BJ (cell line): Measurements from ENCODE around the gene CEP83. TPM values are rescaled to one million over a fixed set of nuclear protein-coding genes. Genes with fewer than 3 reads are reported as not detected.
A peak's percentile ranks its signal among the peaks of the same experiment; 100 is the strongest.
"Not testable (repeated sequence)": the region's sequence is repeated elsewhere in the genome, so short reads cannot be mapped to it uniquely, and the experiment has no call there.

Experiments used
- CTCF ChIA-PET: fragments of 350-600 bp; formaldehyde crosslinking; extraction: SDS; loops from one replicate; lab custom pipeline; 2021; ENCODE audit warnings: antibody characterized with exemption, inconsistent platforms; lab: Yijun Ruan, JAX
- POLR2A ChIA-PET: fragments of 300-600 bp; sonication (Branson Sonifier 250); formaldehyde crosslinking; extraction: SDS; loops from one replicate; lab custom pipeline; 2021; ENCODE audit warnings: antibody characterized with exemption; lab: Charles Lee
- DNase-seq: peaks from one replicate; pipeline ENCODE4 v3.0.0-alpha.2; 2011; ENCODE audit warnings: low read depth
- H3K27me3 ChIP-seq: 2 replicates; pipeline ENCODE4 v1.6.0; 2011; ENCODE audit warnings: low read length; ENCODE audit not compliant: control insufficient read depth, insufficient read depth
- H3K36me3 ChIP-seq: 2 replicates; pipeline ENCODE4 v1.5.1; 2011; ENCODE audit warnings: low read length; ENCODE audit not compliant: control insufficient read depth, insufficient read depth
- H3K4me3 ChIP-seq: 2 replicates; pipeline ENCODE4 v1.5.1; 2011; ENCODE audit warnings: low read depth, mild to moderate bottlenecking, control low read depth, low read length
- polyA plus RNA-seq: library from polyadenylated mRNA; depleted of rRNA; stranded (reverse); fragments of >200 nt; gene quantifications from 2 replicates; pipeline ENCODE4 v1.2.3, GENCODE V29; 2011
- TF ChIP-seq, protein P1 (sequence below): IDR thresholded peaks from 2 replicates; pipeline ENCODE4 v1.5.1; 2011; ENCODE audit warnings: low read depth, mild to moderate bottlenecking, control low read depth, inconsistent platforms, low read length, moderate library complexity; ENCODE audit not compliant: insufficient read depth

CEP83 gene
- polyA plus RNA-seq, 1 experiment = 5.7 TPM

DNA sequence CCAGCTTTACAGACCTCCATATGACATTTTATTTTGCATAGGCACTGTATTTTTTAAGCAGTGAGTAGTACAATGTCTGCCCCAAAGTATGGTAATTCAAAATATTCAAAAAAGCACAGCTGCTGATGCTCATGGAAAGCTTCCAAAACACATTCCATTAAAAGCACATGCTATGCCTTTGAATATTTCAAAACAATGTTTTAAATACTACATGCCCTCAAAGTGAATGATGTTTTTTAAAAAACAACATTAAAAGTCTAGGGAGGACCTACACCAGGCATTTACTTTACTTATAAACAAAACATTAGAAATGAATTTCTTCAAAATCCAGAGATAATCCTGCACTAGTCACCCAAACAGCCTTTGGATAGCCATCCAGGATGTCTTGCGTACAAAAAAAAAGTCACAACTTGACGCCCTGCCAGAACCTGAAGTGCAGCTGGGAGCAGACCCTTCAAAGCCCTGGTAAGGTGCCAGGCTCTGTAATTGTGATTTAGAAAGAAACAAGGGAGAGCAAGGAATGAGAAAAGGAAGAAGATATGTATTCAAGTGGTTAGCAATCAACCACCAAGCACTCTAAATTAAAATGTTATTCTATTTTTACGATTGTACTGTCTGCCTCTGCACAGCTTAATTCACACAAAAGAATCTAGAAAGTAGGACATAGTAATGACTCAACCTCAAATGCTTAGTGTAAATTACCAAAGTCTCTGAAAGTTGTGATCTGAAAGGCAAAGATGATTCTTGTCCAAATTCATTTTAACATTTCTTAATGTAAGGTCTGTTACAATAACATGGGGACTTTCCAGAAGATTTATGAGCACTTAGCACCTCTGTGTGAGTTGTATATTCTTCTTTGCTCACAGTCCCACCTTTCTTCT, 31.9 kb downstream of the CEP83 start:
- peak; percentile 54 for DNase-seq
- ChIA-PET POLR2A (no interaction called here), CTCF (interaction anchor here (0.6 to 1.4 kb wide), 4 partner anchors 16 to 293 kb away, joined by 3 to 4 read pairs (median 3); no protein-coding TSS in a partner anchor)
- no peaks in the 10 kb centered on the region for H3K36me3 ChIP-seq
- no peak overlapping the region for H3K4me3 ChIP-seq
- no peaks in the 10 kb centered on the region for H3K27me3 ChIP-seq
- TF ChIP-seq, protein P1, sequence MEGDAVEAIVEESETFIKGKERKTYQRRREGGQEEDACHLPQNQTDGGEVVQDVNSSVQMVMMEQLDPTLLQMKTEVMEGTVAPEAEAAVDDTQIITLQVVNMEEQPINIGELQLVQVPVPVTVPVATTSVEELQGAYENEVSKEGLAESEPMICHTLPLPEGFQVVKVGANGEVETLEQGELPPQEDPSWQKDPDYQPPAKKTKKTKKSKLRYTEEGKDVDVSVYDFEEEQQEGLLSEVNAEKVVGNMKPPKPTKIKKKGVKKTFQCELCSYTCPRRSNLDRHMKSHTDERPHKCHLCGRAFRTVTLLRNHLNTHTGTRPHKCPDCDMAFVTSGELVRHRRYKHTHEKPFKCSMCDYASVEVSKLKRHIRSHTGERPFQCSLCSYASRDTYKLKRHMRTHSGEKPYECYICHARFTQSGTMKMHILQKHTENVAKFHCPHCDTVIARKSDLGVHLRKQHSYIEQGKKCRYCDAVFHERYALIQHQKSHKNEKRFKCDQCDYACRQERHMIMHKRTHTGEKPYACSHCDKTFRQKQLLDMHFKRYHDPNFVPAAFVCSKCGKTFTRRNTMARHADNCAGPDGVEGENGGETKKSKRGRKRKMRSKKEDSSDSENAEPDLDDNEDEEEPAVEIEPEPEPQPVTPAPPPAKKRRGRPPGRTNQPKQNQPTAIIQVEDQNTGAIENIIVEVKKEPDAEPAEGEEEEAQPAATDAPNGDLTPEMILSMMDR = no peak

DNA sequence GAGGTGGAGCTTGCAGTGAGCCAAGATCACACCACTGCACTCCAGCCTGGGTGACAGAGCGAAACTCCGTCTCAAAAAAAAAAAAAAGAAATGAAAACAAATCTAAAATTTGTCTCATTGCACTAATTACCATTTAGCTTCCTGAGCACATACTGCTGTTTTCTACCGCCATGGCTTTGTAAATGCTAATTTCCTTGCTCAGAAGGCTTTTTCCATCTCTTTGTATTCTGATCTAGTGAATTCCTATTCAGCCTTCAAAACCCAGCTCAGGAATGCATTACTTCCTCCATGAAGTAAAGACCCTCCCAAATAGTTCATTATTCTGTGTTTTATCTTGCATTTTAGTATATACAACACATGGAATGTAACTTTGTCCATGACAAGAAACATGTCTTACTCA, 33.6 kb downstream of the CEP83 start:
- TF ChIP-seq, protein P1 = no peak
- Histone ChIP-seq H3K4me3 (no peak overlapping the region), H3K27me3 (no peaks in the 10 kb centered on the region), H3K36me3 (no peaks in the 10 kb centered on the region)
- DNase-seq = no peak
- ChIA-PET CTCF (no interaction called here), POLR2A (no interaction called here)

DNA sequence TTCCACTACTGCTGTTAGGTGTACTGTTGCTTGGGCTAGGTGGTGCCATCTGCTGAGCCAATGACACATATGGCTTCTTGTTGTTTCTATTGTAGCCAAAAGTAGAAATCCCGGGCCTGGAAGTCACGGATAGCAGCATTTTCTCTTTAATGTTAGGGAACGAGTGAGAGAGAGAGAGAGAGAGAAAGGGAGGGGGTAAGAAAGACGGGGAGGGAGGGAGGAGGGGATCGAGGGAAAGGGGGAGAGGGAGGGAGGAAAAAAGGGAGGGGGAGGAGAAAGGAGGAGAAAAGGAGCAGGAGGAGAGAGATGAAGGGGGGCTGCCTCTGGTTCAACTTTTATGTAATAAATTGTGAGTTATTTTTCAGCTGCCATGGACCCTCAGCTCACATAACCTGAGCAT, 34.8 kb downstream of the CEP83 start:
- POLR2A ChIA-PET, DNase-seq: not testable (repeated sequence)
- peak overlapping the region; percentile 26; the same call in 1 of the 2 replicates for H3K4me3 ChIP-seq

DNA sequence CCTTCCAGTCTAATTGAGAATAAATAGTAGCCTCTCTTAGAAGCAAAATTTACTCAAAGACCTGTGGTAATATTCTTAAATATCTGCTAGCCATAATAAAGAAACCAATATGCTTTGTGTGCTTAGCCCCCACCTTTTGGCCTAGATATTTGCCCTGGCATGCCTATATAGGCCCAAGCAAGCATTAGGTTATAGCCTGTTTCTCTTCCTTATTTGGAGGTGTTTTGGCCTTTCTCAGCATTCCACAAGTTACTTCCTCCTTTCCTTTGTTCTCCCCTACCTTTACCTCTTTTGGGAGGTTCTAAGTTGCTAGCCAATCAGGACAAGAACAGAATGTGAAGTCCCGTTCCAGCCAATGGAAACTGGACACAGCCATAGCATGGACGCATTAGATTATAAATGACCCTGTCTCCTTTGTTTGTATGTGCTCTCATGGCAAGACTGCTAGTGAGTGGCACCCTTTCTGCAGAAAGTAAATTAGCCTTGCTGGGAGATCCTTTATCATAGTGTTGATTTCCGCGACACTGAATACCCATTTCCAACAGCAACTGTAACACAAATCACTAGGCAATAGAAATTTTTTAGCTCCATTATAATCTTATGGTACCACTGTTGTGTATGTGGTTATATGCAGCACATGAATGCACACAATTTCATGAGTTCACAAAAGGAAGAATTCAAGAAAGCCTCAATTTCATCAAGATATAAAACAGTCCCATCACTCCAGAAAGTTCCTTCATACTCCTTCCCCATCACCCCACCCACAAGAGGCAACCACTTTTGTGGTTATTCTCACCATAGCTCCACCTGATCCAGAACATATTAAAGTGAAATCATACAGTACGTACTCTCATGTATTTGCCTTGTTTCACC, 37.6 kb downstream of the CEP83 start:
- H3K4me3 ChIP-seq = no peak overlapping the region
- ChIA-PET POLR2A (no interaction called here), CTCF (no interaction called here)
- TF ChIP-seq, protein P1 = no peak
- DNase-seq = no peak
- no peaks in the 10 kb centered on the region for H3K27me3 ChIP-seq
- no peaks in the 10 kb centered on the region for H3K36me3 ChIP-seq

More for the DNA sequence above, 34.8 kb downstream of the CEP83 start:
- H3K36me3 ChIP-seq, H3K27me3 ChIP-seq, CTCF ChIA-PET: not testable (repeated sequence)

DNA sequence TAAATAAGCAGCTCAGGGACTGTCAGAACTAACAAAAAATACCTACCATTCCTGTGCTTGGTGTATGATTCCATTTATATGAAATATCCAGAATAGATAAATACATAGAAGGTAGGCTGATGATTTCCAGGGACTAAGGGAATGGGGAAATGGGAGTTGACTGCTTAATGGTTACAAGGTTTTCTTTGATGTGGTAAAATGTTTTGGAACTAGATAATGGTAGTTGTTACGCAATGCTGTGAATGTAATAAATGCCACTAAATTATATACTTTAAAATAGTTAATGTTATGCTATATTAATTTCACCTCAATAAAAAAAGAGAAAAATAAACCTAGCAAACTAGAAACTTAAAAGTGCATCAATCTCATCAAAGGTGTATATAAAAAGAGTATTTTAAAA, 41.1 kb downstream of the CEP83 start:
- TF ChIP-seq, protein P1 = no peak
- ChIA-PET CTCF (no interaction called here), POLR2A (no interaction called here)
- Histone ChIP-seq H3K27me3 (no peaks in the 10 kb centered on the region), H3K36me3 (no peaks in the 10 kb centered on the region), H3K4me3 (no peak overlapping the region)
- DNase-seq = no peak
